VCaP (cell line): Measurements from ENCODE around the gene GPR3.
"Not testable (repeated sequence)": the region's sequence is repeated elsewhere in the genome, so short reads cannot be mapped to it uniquely, and the experiment has no call there.

Source experiments
- H3K27ac ChIP-seq: fragments of 450-650 bp; 2 replicates; pipeline ENCODE4 v1.5.1; 2017
- TF ChIP-seq, protein P1 (sequence below): fragments of 450-650 bp; conservative IDR thresholded peaks from 2 replicates; pipeline ENCODE4 v1.5.1; 2017; ENCODE audit warnings: mild to moderate bottlenecking, moderate library complexity

GPR3 gene

DNA sequence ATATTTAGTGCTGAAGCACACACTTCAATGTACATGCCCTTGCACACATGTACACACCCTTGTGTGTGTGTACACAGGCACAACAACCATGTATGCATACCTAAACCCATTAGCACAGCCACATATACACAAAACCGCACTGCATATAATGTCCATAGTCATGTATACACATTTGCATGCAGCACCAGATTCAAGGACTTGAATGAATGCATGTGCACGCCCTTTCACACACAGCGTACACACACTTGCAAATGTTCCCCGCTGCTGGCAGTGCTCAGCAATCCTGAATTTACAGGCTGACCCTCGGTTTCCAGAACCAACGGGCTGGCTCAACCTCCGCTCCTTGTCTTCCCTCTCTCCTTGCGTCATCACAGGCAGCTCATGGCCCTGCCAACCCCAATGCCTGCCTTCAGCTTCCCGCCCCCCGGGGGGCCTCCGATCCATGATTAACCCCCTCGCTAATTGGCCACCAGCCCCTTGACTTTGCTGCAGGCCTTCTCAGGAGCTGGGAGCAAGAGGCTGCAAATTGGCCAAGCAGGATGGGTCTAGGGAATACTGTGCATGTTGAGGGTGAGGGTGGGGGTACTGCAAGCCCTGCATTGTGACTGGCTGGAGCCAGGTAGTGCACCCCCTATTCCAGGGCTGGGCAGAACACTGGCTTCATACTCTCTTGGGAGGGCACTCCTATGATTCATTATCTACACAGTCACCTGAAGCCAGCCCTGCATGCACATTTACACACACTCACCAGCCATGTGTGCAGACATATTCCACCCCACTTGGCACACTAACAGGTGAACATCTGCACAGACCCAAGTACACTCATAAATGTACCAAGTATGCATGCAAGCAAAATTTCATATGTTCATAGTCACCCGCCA is 7.9 kb downstream of the GPR3 start:
- TF ChIP-seq, protein P1, sequence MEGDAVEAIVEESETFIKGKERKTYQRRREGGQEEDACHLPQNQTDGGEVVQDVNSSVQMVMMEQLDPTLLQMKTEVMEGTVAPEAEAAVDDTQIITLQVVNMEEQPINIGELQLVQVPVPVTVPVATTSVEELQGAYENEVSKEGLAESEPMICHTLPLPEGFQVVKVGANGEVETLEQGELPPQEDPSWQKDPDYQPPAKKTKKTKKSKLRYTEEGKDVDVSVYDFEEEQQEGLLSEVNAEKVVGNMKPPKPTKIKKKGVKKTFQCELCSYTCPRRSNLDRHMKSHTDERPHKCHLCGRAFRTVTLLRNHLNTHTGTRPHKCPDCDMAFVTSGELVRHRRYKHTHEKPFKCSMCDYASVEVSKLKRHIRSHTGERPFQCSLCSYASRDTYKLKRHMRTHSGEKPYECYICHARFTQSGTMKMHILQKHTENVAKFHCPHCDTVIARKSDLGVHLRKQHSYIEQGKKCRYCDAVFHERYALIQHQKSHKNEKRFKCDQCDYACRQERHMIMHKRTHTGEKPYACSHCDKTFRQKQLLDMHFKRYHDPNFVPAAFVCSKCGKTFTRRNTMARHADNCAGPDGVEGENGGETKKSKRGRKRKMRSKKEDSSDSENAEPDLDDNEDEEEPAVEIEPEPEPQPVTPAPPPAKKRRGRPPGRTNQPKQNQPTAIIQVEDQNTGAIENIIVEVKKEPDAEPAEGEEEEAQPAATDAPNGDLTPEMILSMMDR = no peak
- no peak overlapping the region for H3K27ac ChIP-seq

DNA sequence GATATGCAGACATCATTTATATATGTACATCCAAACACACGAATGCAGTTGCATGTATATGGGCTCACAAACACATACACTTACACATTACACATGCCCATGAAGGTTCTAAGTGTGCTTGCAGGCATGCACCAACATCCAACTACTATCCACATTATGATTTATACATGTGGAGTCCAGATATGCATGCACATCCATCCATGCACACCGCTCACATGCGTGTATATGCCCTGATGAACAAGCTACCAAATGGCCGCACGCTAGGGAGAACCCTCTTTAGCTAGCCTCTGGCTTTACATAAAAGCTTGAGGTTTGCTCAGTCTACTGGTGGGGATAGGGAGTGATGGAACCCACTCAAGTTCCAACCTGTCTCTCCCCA is 8.5 kb downstream of the GPR3 start:
- H3K27ac ChIP-seq = no peak overlapping the region
- TF ChIP-seq, protein P1 = no peak

DNA sequence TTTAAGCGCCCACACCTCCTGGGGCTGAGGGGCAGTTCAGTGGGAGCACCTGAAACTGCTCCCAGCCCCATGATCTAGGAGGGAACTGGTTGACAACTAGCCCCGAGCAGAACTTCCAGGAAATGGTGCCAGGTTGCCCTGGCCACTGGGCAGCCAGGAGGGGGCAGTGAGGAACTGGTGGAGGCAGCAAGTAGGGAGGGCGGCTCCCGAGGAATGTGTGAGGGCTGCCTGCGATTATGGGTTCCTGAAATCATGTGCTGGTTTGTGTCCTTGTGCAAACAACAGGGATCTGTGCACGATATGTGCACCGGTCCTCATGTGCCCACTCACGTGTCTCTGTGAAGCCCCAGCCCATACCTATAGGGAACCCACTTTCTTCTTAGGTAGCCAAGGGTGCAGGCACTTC is 9.9 kb downstream of the GPR3 start:
- TF ChIP-seq, protein P1 = no peak; the same call in 1 of the 2 replicates

DNA sequence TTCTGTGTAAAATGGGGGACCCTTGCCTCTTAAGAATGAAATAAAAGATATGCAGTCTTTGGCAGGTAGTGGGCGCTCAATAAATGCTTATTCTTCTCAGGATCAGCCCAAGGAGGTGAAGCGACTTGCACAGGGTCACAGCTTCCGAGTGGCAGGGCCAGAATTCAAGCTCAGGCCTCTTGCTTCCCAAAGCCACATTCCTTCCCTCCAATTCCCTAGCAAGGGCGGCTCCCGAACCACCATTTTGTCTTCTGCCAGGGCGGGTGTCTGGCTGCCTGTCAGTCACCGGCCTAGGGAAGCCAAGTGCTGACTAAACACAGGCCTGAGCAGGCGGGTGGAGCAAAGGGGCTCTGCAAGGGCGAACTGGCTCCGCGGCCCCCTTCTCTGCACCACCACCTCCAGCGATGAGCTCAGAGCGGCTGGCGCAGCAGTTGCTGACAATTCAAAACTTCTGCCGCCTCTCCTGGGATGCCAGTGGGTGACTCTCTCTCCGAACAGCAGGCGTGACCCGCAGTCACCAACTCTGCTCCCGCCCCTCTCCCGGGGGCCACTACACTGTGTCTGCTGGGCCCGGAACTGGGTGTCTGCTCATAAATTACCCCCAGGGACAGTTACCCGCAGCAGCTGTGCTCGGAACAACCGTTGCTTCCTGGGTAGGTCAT is 10.8 kb downstream of the GPR3 start:
- TF ChIP-seq, protein P1 = no peak
- H3K27ac ChIP-seq = no peak overlapping the region

More for the DNA sequence above, 9.9 kb downstream of the GPR3 start:
- no peak overlapping the region for H3K27ac ChIP-seq

DNA sequence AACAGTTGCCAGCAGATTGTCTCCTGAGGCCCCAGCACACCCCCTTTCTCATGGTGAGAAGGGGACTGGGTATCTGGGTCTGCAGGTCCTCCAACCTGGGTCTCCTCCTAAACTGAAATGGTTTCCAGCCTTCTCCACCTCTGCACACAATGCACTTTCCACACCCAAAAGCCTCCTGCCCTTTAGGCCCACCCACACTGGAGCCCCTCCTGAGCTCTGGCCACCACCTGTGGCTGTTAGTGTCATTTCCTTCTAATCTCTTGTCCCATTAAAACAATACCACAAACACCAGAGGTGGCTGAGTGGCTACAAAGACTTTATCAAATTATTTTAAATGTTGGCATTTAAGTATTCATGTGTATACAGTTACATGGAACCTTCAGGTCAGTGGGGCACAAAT is 11.5 kb downstream of the GPR3 start:
- no peak overlapping the region for H3K27ac ChIP-seq
- TF ChIP-seq, protein P1 = no peak

DNA sequence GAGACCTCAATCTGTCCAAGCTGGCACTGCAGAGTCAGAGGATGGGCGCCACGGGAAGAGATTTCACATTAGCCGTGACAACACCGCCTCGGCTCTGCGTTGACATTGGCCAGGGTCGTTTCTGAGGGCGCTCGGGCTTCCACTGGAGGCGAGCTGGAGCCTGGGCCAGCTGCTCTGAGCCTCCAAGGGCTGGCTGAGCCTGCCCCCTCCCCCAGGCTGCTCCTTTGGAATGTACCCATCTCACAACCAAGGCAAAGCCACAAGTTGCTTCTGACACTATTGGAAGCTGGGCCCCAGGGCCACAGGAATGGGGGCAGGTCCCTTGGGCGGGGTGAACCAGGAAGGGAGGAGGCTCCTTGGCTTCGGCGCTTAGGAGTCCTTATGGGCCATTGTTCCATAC is 12.7 kb downstream of the GPR3 start:
- no peak overlapping the region for H3K27ac ChIP-seq
- TF ChIP-seq, protein P1 = no peak

DNA sequence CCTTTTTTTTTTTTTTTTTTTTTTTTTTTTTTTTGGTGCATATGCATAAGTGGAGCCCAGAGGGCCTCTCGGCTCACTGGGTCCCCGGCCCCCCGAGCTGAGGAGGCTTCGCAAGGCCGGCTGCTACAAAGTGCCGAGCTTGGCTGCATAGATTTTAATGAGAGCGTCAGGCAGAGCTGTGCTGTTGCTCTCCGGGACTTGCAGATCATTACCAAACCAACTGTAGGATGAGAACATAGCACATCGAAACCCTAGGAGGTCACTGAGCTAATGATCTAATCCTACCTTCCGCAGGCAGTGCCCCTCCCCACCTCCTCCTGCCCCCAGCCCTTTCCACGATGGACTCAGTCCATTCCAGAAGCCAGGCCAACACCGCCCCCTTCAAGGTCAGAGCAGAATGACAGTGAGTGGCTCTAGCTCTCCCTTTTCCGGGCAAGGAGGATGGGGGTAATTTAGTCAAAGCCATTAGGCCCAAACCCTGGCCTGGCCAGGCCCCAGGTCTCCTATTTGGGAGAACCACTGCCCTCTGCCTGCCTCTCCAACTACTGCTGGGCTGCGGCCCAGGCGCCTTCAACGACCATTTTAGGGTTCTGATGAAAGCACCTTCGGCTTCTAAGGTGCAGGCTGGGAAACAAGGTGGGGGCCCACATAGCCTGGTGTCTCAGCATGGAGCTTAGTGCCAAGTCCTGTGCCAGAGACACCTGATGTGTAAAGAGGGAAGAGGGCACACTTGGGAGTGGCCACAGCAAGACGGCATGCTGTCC is 13.4 kb downstream of the GPR3 start:
- H3K27ac ChIP-seq = not testable (repeated sequence)
